Glutamatergic neuron (in vitro differentiated cells): ENCODE data around the gene LRRC7. TPM values are rescaled to one million over a fixed set of nuclear protein-coding genes. Genes with fewer than 3 reads are reported as not detected.

Source experiments
- DNase-seq: peaks from one replicate; pipeline ENCODE4 v3.0.0; 2022
- H3K27ac Mint-ChIP-seq: one replicate; pipeline ENCODE4 v1.8.0; 2020; ENCODE audit warnings: mild to moderate bottlenecking, mixed read lengths, inconsistent platforms; ENCODE audit not compliant: unreplicated experiment
- H3K27me3 Mint-ChIP-seq: one replicate; pipeline ENCODE4 v1.8.0; 2020; ENCODE audit warnings: mild to moderate bottlenecking, moderate library complexity, mixed read lengths, inconsistent platforms; ENCODE audit not compliant: unreplicated experiment
- H3K36me3 Mint-ChIP-seq: one replicate; pipeline ENCODE4 v1.8.0; 2020; ENCODE audit warnings: mild to moderate bottlenecking, mixed read lengths, inconsistent platforms; ENCODE audit not compliant: unreplicated experiment
- H3K4me1 Mint-ChIP-seq: one replicate; pipeline ENCODE4 v1.8.0; 2020; ENCODE audit warnings: mild to moderate bottlenecking, low read depth, mixed read lengths, inconsistent platforms; ENCODE audit not compliant: unreplicated experiment
- H3K4me3 Mint-ChIP-seq: one replicate; pipeline ENCODE4 v1.8.0; 2020; ENCODE audit warnings: mild to moderate bottlenecking, mixed read lengths, inconsistent platforms; ENCODE audit not compliant: unreplicated experiment
- H3K9me3 Mint-ChIP-seq: one replicate; pipeline ENCODE4 v1.8.0; 2020; ENCODE audit warnings: mild to moderate bottlenecking, moderate library complexity, mixed read lengths, inconsistent platforms; ENCODE audit not compliant: unreplicated experiment
- total RNA-seq: library from RNA; stranded (reverse); fragmentation: NEBNext Ultra II Directional; extraction: Animal tissue kit (Norgen Biotek cat#: 25700); gene quantifications from one replicate; pipeline ENCODE4 v1.2.1, GENCODE V29; 2021; ENCODE audit not compliant: unreplicated experiment
- TF ChIP-seq, protein P1 (sequence below): fragments of 200-600 bp; sonication (generic); IDR thresholded peaks from one replicate; pipeline ENCODE4 v1.5.0; 2021; ENCODE audit not compliant: partially characterized antibody, unreplicated experiment

The LRRC7 gene
- total RNA-seq, 1 donor from 2014 or later, result 19.1 TPM

GRCh38 chr1:70048336-70049094 lies 480.8 kb downstream of the LRRC7 start:
- no peaks in the 10 kb centered on the region for H3K9me3 Mint-ChIP-seq
- no peaks in the 10 kb centered on the region for H3K4me1 Mint-ChIP-seq
- no peak for DNase-seq
- H3K4me3 Mint-ChIP-seq, result no peak overlapping the region
- TF ChIP-seq, protein P1, sequence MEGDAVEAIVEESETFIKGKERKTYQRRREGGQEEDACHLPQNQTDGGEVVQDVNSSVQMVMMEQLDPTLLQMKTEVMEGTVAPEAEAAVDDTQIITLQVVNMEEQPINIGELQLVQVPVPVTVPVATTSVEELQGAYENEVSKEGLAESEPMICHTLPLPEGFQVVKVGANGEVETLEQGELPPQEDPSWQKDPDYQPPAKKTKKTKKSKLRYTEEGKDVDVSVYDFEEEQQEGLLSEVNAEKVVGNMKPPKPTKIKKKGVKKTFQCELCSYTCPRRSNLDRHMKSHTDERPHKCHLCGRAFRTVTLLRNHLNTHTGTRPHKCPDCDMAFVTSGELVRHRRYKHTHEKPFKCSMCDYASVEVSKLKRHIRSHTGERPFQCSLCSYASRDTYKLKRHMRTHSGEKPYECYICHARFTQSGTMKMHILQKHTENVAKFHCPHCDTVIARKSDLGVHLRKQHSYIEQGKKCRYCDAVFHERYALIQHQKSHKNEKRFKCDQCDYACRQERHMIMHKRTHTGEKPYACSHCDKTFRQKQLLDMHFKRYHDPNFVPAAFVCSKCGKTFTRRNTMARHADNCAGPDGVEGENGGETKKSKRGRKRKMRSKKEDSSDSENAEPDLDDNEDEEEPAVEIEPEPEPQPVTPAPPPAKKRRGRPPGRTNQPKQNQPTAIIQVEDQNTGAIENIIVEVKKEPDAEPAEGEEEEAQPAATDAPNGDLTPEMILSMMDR, result no peak
- H3K27ac Mint-ChIP-seq, result no peak overlapping the region
- H3K27me3 Mint-ChIP-seq, result no peaks in the 10 kb centered on the region
- H3K36me3 Mint-ChIP-seq, result no peaks in the 10 kb centered on the region

DNA sequence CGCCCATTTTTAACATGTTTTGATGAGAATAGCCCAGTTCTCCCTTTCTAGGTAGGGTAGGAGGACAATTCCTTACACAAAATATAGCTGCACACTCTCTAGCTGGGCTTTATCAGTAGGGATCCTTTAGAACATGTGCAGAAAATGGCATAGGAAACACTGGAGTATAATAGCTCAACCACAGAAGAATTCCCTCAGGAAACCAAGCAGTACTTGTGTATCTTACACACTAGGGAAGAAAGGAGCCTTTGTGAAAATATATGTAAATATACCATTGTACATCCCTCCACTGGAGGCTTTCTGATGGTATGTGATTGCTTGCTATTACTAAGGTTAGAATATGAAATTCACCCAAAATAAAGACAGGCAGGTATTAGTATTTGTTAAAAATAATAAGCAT lies 484.2 kb downstream of the LRRC7 start:
- no peak overlapping the region for H3K27ac Mint-ChIP-seq
- no peaks in the 10 kb centered on the region for H3K9me3 Mint-ChIP-seq
- TF ChIP-seq, protein P1, result no peak
- no peak for DNase-seq
- H3K27me3 Mint-ChIP-seq, result no peaks in the 10 kb centered on the region
- H3K4me1 Mint-ChIP-seq, result no peaks in the 10 kb centered on the region
- H3K36me3 Mint-ChIP-seq, result no peaks in the 10 kb centered on the region
- H3K4me3 Mint-ChIP-seq, result no peak overlapping the region

DNA sequence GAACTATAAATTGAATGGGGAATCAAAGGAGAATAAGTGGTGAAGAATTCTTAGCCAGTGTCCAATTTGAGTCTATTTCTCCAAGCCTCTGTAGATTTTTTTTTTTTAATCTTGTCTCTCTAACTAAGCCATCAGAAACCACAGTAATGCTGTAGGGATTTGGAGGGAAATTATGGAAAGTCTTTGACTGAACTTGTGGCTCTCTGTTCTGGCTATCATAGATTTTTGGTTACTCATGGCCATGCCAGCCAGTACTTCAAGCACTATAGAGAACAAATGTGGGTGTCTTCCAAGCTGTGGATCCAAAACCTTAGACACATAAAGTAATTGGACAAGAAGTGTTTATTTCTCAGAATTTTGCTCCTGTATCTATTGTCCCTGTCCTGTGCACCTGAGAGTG lies 489.8 kb downstream of the LRRC7 start:
- DNase-seq, result no peak
- Mint-ChIP-seq H3K4me3 (no peak overlapping the region), H3K36me3 (no peaks in the 10 kb centered on the region), H3K27ac (no peak overlapping the region), H3K4me1 (no peaks in the 10 kb centered on the region), H3K27me3 (no peaks in the 10 kb centered on the region), H3K9me3 (no peaks in the 10 kb centered on the region)
- TF ChIP-seq, protein P1, result no peak

GRCh38 chr1:70061231-70061630 lies 493.5 kb downstream of the LRRC7 start:
- H3K27me3 Mint-ChIP-seq, result no peaks in the 10 kb centered on the region
- H3K4me1 Mint-ChIP-seq, result no peaks in the 10 kb centered on the region
- no peak overlapping the region for H3K4me3 Mint-ChIP-seq
- TF ChIP-seq, protein P1, result no peak
- no peak overlapping the region for H3K27ac Mint-ChIP-seq
- no peaks in the 10 kb centered on the region for H3K36me3 Mint-ChIP-seq
- no peak for DNase-seq
- H3K9me3 Mint-ChIP-seq, result no peaks in the 10 kb centered on the region

GRCh38 chr1:70063861-70064260 lies 496.1 kb downstream of the LRRC7 start:
- Mint-ChIP-seq H3K27me3 (no peaks in the 10 kb centered on the region), H3K4me1 (no peaks in the 10 kb centered on the region), H3K27ac (no peak overlapping the region), H3K4me3 (no peak overlapping the region), H3K9me3 (no peaks in the 10 kb centered on the region), H3K36me3 (no peaks in the 10 kb centered on the region)
- TF ChIP-seq, protein P1, result no peak
- DNase-seq, result no peak
